Ecto neural progenitor cell (in vitro differentiated cells): ENCODE results near the gene ZFPL1.

Experiments
- DNase-seq: peaks from one replicate; pipeline ENCODE4 v3.0.0-alpha.2; 2018; ENCODE audit warnings: low spot score

Gene ZFPL1

GRCh38 chr11:65059959-65060824, 23.8 kb upstream of the ZFPL1 start:
- no peak for DNase-seq

- DNase-seq = no peak
Observed at GRCh38 chr11:65060913-65061408, 23.1 kb upstream of the ZFPL1 start.

GRCh38 chr11:65063532-65063931, 20.5 kb upstream of the ZFPL1 start:
- DNase-seq = no peak

GRCh38 chr11:65064847-65065240, 19.2 kb upstream of the ZFPL1 start:
- no peak for DNase-seq

GRCh38 chr11:65065851-65066250, 18.2 kb upstream of the ZFPL1 start:
- no peak for DNase-seq

GRCh38 chr11:65066315-65066714, 17.7 kb upstream of the ZFPL1 start:
- no peak for DNase-seq

GRCh38 chr11:65066805-65067291, 17.2 kb upstream of the ZFPL1 start:
- no peak for DNase-seq

GRCh38 chr11:65067446-65067845, 16.6 kb upstream of the ZFPL1 start:
- no peak for DNase-seq

GRCh38 chr11:65069217-65069616, 14.8 kb upstream of the ZFPL1 start:
- DNase-seq = no peak

- DNase-seq = no peak
Observed at GRCh38 chr11:65071907-65072630, 12.0 kb upstream of the ZFPL1 start.

GRCh38 chr11:65072631-65072966, 11.4 kb upstream of the ZFPL1 start:
- DNase-seq = no peak

- no peak for DNase-seq
Observed at GRCh38 chr11:65077451-65077850, 6.6 kb upstream of the ZFPL1 start.

GRCh38 chr11:65078151-65078550, 5.9 kb upstream of the ZFPL1 start:
- DNase-seq = no peak

- no peak for DNase-seq
Observed at GRCh38 chr11:65078786-65079342, 5.2 kb upstream of the ZFPL1 start.

- DNase-seq = no peak
Observed at GRCh38 chr11:65083134-65083833, 738 bp upstream of the ZFPL1 start.

GRCh38 chr11:65084598-65085375, 765 bp downstream of the ZFPL1 start:
- DNase-seq = no peak

GRCh38 chr11:65085446-65085845, 1.4 kb downstream of the ZFPL1 start:
- DNase-seq = no peak

GRCh38 chr11:65086809-65087208, 2.8 kb downstream of the ZFPL1 start:
- DNase-seq = no peak

- no peak for DNase-seq
Observed at GRCh38 chr11:65087216-65087615, 3.2 kb downstream of the ZFPL1 start.

- no peak for DNase-seq
Observed at GRCh38 chr11:65087827-65088226, 3.8 kb downstream of the ZFPL1 start.

- DNase-seq = no peak
Observed at GRCh38 chr11:65089621-65090020, 5.6 kb downstream of the ZFPL1 start.
